ENCODE measurements around the gene ADGRV1.

ADGRV1 gene

GRCh38 chr5:90551376-90551775, 7.2 kb upstream of the ADGRV1 start:
- DNase-seq (ENCODE audit: insufficient read length, low spot score) = no peak
- no peak for FAIRE-seq
- no peak for TF ChIP-seq CTCF (IDR thresholded peaks at IDR 0.05; ENCODE audit: insufficient read depth, missing control alignments)

GRCh38 chr5:90553711-90554110, 4.9 kb upstream of the ADGRV1 start:
- DNase-seq (ENCODE audit: insufficient read length, low spot score) (no peak), FAIRE-seq (no peak)
- TF ChIP-seq CTCF (IDR thresholded peaks at IDR 0.05; ENCODE audit: insufficient read depth, missing control alignments) = no peak

GRCh38 chr5:90554358-90555006, 4.1 kb upstream of the ADGRV1 start:
- FAIRE-seq (no peak), DNase-seq (ENCODE audit: insufficient read length, low spot score) (no peak)

GRCh38 chr5:90555666-90556065, 2.9 kb upstream of the ADGRV1 start:
- DNase-seq (ENCODE audit: insufficient read length, low spot score) (no peak), FAIRE-seq (no peak)
- no peak for TF ChIP-seq CTCF (IDR thresholded peaks at IDR 0.05; ENCODE audit: insufficient read depth, missing control alignments)

More at GRCh38 chr5:90554358-90555006, 4.1 kb upstream of the ADGRV1 start:
- no peak for TF ChIP-seq CTCF (IDR thresholded peaks at IDR 0.05; ENCODE audit: insufficient read depth, missing control alignments)

GRCh38 chr5:90557391-90557790, 1.2 kb upstream of the ADGRV1 start:
- TF ChIP-seq CTCF (IDR thresholded peaks at IDR 0.05; ENCODE audit: insufficient read depth, missing control alignments) = no peak
- FAIRE-seq (no peak), DNase-seq (ENCODE audit: insufficient read length, low spot score) (no peak)

- peak; percentile 35 for FAIRE-seq
- TF ChIP-seq CTCF (IDR thresholded peaks at IDR 0.05; ENCODE audit: insufficient read depth, missing control alignments) = no peak
- no peak for DNase-seq (ENCODE audit: insufficient read length, low spot score)
Measured at GRCh38 chr5:90557871-90558270, 726 bp upstream of the ADGRV1 start.

GRCh38 chr5:90560771-90561170, 2.2 kb downstream of the ADGRV1 start:
- TF ChIP-seq CTCF (IDR thresholded peaks at IDR 0.05; ENCODE audit: insufficient read depth, missing control alignments) = no peak
- no peak for DNase-seq (ENCODE audit: insufficient read length, low spot score)
- no peak for FAIRE-seq
